Mesendoderm (in vitro differentiated cells): ENCODE data around the gene RASA3.

Source experiments
- DNase-seq: peaks from one replicate; pipeline ENCODE4 v3.0.0; 2013
- H2AK5ac ChIP-seq: 2 replicates; pipeline ENCODE4 v1.6.1; 2013; ENCODE audit warnings: low read length, inconsistent platforms
- H2BK120ac ChIP-seq: 2 replicates; pipeline ENCODE4 v1.6.1; 2013; ENCODE audit warnings: low read depth, mild to moderate bottlenecking, low read length, moderate library complexity, mixed read lengths
- H2BK15ac ChIP-seq: replicated peaks from 2 replicates; pipeline ENCODE4 v1.6.1; 2013; ENCODE audit warnings: low read depth, mild to moderate bottlenecking, moderate library complexity
- H2BK5ac ChIP-seq: 2 replicates; pipeline ENCODE4 v1.6.1; 2013; ENCODE audit warnings: low read length, inconsistent platforms
- H3K18ac ChIP-seq: 2 replicates; pipeline ENCODE4 v1.6.1; 2013; ENCODE audit warnings: mild to moderate bottlenecking, low read length, mixed read lengths
- H3K23ac ChIP-seq: one replicate; pipeline ENCODE4 v1.6.1; 2013; ENCODE audit warnings: low read length
- H3K27ac ChIP-seq: 2 replicates; pipeline ENCODE4 v1.5.1; 2013; ENCODE audit warnings: low read depth, mild to moderate bottlenecking, inconsistent platforms, low read length, moderate library complexity
- H3K27me3 ChIP-seq: 2 replicates; pipeline ENCODE4 v1.6.1; 2013; ENCODE audit warnings: low read length, control low read depth, mild to moderate bottlenecking, inconsistent platforms; ENCODE audit not compliant: insufficient read depth, poor library complexity
- H3K36me3 ChIP-seq: 2 replicates; pipeline ENCODE4 v1.6.1; 2013; ENCODE audit warnings: low read length, inconsistent platforms; ENCODE audit not compliant: control insufficient read depth, insufficient read depth
- H3K4ac ChIP-seq: one replicate; pipeline ENCODE4 v1.6.1; 2013; ENCODE audit warnings: low read depth, mild to moderate bottlenecking, low read length, moderate library complexity
- H3K4me1 ChIP-seq: 2 replicates; pipeline ENCODE4 v1.6.1; 2013; ENCODE audit warnings: low read depth, low read length, inconsistent platforms; ENCODE audit not compliant: control insufficient read depth
- H3K4me2 ChIP-seq: 2 replicates; pipeline ENCODE4 v1.6.1; 2013; ENCODE audit warnings: low read length
- H3K4me3 ChIP-seq: 2 replicates; pipeline ENCODE4 v1.5.1; 2013; ENCODE audit warnings: mild to moderate bottlenecking, low read length
- H3K56ac ChIP-seq: one replicate; pipeline ENCODE4 v1.6.1; 2013; ENCODE audit warnings: low read length
- H3K79me1 ChIP-seq: 2 replicates; pipeline ENCODE4 v1.6.1; 2013; ENCODE audit warnings: low read length, inconsistent platforms
- H3K79me2 ChIP-seq: 2 replicates; pipeline ENCODE4 v1.6.1; 2013; ENCODE audit warnings: mild to moderate bottlenecking, low read length; ENCODE audit not compliant: control insufficient read depth, insufficient read depth
- H3K9ac ChIP-seq: 2 replicates; pipeline ENCODE4 v1.6.1; 2013; ENCODE audit warnings: low read length, inconsistent platforms
- H4K5ac ChIP-seq: one replicate; pipeline ENCODE4 v1.6.1; 2013; ENCODE audit warnings: low read length
- H4K8ac ChIP-seq: one replicate; pipeline ENCODE4 v1.6.1; 2013; ENCODE audit warnings: low read depth, mild to moderate bottlenecking, control low read depth, low read length, moderate library complexity
- WGBS: extraction: QIAGEN DNeasy Blood & Tissue Kit; methylation state at CpG from one replicate; pipeline ENCODE4 v1.1.7; 2013; ENCODE audit warnings: low lambda C conversion rate, missing lambda C conversion rate; ENCODE audit not compliant: insufficient coverage; ENCODE audit errors: extremely low coverage; 5-methylcytosine and 5-hydroxymethylcytosine counted together

RASA3 gene

DNA sequence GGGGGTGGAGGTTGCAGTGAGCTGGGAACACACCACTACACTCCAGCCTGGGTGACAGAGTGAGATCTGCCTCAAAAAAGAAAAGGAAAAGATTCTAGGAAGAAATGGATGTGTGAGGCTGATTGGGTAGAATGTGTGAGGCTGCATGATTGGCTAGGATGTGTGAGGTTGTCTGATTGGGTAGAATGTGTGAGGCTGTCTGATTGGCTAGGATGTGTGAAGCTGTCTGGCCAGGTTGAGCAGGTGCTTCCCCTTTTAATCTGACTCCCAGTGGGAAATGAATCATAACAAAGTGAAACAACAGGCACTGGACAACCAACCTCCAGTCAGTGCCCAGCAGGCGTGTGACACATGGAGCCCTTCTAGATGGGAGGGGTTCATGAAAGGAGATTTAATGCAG lies 173.2 kb downstream of the RASA3 start:
- Histone ChIP-seq H2AK5ac (no peak overlapping the region), H2BK120ac (no peak overlapping the region), H4K5ac (no peak overlapping the region), H2BK15ac (no peak overlapping the region), H3K4me3 (peak overlapping the region; percentile 23), H3K27me3 (no peaks in the 10 kb centered on the region), H3K79me2 (no peaks in the 10 kb centered on the region), H3K4ac (no peak overlapping the region), H3K27ac (no peak overlapping the region), H3K4me2 (no peak overlapping the region), H3K79me1 (no peaks in the 10 kb centered on the region), H3K18ac (no peak overlapping the region), H3K23ac (no peak overlapping the region), H3K36me3 (no peaks in the 10 kb centered on the region), H4K8ac (no peak overlapping the region), H3K4me1 (no peaks in the 10 kb centered on the region), H3K9ac (no peak overlapping the region), H3K56ac (no peak overlapping the region), H2BK5ac (no peak overlapping the region)
- WGBS = no CpG with 5 or more reads among the region's 1 CpG
- no peak for DNase-seq

DNA sequence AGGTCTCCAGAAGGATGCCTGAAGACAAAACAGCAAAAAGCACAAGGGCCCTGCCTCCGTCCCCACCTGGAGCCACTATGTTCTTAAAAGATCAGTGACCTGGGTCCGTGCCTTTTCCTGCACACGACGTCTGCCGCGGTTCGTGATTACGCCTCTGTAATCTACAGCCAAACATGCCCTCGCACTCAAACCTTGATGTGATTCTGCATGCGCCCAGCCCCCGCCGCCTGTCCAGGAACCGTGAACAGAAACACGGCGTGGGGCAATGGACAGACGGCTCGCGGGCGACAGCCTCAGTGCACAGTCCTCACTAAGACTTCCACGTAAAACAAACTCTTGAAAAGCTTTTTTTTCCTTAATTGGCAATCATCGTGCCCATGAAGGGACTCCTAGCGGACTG lies 174.1 kb downstream of the RASA3 start:
- no peak overlapping the region for H2BK15ac ChIP-seq
- H4K5ac ChIP-seq = no peak overlapping the region
- H3K9ac ChIP-seq = no peak overlapping the region
- no peak overlapping the region for H3K56ac ChIP-seq
- no peak overlapping the region for H2AK5ac ChIP-seq
- no peaks in the 10 kb centered on the region for H3K4me1 ChIP-seq
- H3K4me3 ChIP-seq = no peak overlapping the region
- H3K23ac ChIP-seq = no peak overlapping the region
- H3K4me2 ChIP-seq = no peak overlapping the region
- no peak overlapping the region for H2BK5ac ChIP-seq
- no peaks in the 10 kb centered on the region for H3K27me3 ChIP-seq
- H3K79me2 ChIP-seq = no peaks in the 10 kb centered on the region
- H2BK120ac ChIP-seq = no peak overlapping the region
- no peak overlapping the region for H3K4ac ChIP-seq
- H4K8ac ChIP-seq = no peak overlapping the region
- no peak for DNase-seq
- H3K79me1 ChIP-seq = no peaks in the 10 kb centered on the region
- H3K18ac ChIP-seq = no peak overlapping the region
- H3K36me3 ChIP-seq = no peaks in the 10 kb centered on the region
- WGBS = no CpG with 5 or more reads among the region's 22 CpGs
- H3K27ac ChIP-seq = no peak overlapping the region

DNA sequence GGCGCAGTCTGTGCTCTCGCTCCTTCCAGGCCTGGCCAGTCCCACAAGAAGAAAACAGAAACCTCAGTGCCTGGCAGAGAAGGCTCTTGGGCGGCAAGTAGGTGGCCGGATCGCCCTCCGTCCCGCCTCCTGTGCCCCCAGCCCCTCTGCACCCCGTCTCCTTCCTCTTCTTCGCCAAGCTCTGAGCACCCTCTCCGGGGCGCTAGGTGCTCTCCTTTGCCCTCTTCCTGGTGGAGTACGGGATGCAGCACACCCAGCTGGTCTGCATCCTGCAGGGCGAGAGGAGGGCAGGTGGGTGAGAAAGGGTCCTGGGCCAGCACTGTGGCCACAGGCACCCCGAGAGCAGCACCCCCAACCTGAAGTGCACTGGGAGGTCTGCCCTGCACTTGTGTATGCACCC lies 175.9 kb downstream of the RASA3 start:
- H2BK120ac ChIP-seq = no peak overlapping the region
- H3K79me1 ChIP-seq = no peaks in the 10 kb centered on the region
- whole genome bisulfite sequencing = no CpG with 5 or more reads among the region's 14 CpGs
- H3K27ac ChIP-seq = no peak overlapping the region
- no peak overlapping the region for H3K4me2 ChIP-seq
- no peaks in the 10 kb centered on the region for H3K4me1 ChIP-seq
- H3K36me3 ChIP-seq = no peaks in the 10 kb centered on the region
- H3K18ac ChIP-seq = no peak overlapping the region
- H3K4ac ChIP-seq = no peak overlapping the region
- H3K9ac ChIP-seq = no peak overlapping the region
- no peak for DNase-seq
- no peak overlapping the region for H3K56ac ChIP-seq
- H3K79me2 ChIP-seq = no peaks in the 10 kb centered on the region
- no peak overlapping the region for H2BK15ac ChIP-seq
- no peak overlapping the region for H4K5ac ChIP-seq
- no peak overlapping the region for H4K8ac ChIP-seq
- H2BK5ac ChIP-seq = no peak overlapping the region
- no peaks in the 10 kb centered on the region for H3K27me3 ChIP-seq
- no peak overlapping the region for H3K4me3 ChIP-seq
- H3K23ac ChIP-seq = no peak overlapping the region
- H2AK5ac ChIP-seq = no peak overlapping the region

DNA sequence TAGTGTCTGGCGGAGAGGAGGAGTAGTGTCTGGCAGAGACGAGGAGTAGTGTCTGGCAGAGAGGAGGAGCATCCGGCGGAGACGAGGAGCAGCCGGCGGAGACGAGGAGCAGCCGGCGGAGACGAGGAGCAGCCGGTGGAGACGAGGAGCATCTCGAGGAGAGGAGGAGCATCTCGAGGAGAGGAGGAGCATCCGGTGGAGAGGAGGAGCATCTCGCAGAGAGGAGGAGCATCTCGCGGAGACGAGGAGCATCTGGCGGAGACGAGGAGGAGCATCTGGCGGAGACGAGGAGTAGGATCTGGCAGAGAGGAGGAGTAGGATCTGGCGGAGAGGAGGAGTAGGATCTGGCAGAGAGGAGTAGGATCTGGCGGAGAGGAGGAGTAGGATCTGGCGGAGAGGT lies 176.7 kb downstream of the RASA3 start:
- no peak overlapping the region for H3K23ac ChIP-seq
- no peak overlapping the region for H2BK15ac ChIP-seq
- H3K9ac ChIP-seq = no peak overlapping the region
- H3K4ac ChIP-seq = no peak overlapping the region
- H3K79me1 ChIP-seq = no peaks in the 10 kb centered on the region
- no peak overlapping the region for H3K18ac ChIP-seq
- no peak overlapping the region for H2BK120ac ChIP-seq
- no CpG with 5 or more reads among the region's 27 CpGs for WGBS
- no peaks in the 10 kb centered on the region for H3K4me1 ChIP-seq
- H4K8ac ChIP-seq = no peak overlapping the region
- H3K27me3 ChIP-seq = no peaks in the 10 kb centered on the region
- H2AK5ac ChIP-seq = no peak overlapping the region
- no peak overlapping the region for H3K4me2 ChIP-seq
- H4K5ac ChIP-seq = no peak overlapping the region
- no peak overlapping the region for H2BK5ac ChIP-seq
- no peak overlapping the region for H3K4me3 ChIP-seq
- no peak overlapping the region for H3K27ac ChIP-seq
- H3K79me2 ChIP-seq = no peaks in the 10 kb centered on the region
- H3K56ac ChIP-seq = no peak overlapping the region
- no peaks in the 10 kb centered on the region for H3K36me3 ChIP-seq
- DNase-seq = no peak

DNA sequence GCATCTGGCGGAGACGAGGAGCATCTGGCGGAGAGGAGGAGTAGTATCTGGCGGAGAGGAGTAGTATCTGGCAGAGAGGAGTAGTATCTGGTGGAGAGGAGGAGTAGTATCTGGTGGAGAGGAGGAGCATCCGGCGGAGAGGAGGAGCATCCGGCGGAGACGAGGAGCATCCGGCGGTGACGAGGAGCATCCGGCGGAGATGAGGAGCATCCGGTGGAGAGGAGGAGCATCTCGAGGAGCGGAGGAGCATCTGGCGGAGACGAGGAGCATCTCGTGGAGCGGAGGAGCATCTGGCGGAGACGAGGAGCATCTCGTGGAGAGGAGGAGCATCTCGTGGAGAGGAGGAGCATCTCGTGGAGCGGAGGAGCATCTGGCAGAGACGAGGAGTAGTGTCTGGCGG lies 177.2 kb downstream of the RASA3 start:
- H3K27ac ChIP-seq = no peak overlapping the region
- no peak overlapping the region for H2BK120ac ChIP-seq
- no peak overlapping the region for H2BK15ac ChIP-seq
- H4K5ac ChIP-seq = no peak overlapping the region
- H3K9ac ChIP-seq = no peak overlapping the region
- no peaks in the 10 kb centered on the region for H3K36me3 ChIP-seq
- H3K4me2 ChIP-seq = no peak overlapping the region
- H3K4ac ChIP-seq = no peak overlapping the region
- H3K18ac ChIP-seq = no peak overlapping the region
- H2BK5ac ChIP-seq = no peak overlapping the region
- no peaks in the 10 kb centered on the region for H3K79me2 ChIP-seq
- no peak overlapping the region for H3K4me3 ChIP-seq
- no peak overlapping the region for H3K56ac ChIP-seq
- DNase-seq = no peak
- H3K27me3 ChIP-seq = no peaks in the 10 kb centered on the region
- no CpG with 5 or more reads among the region's 29 CpGs for WGBS
- no peaks in the 10 kb centered on the region for H3K79me1 ChIP-seq
- no peak overlapping the region for H4K8ac ChIP-seq
- no peak overlapping the region for H3K23ac ChIP-seq
- H3K4me1 ChIP-seq = no peaks in the 10 kb centered on the region
- no peak overlapping the region for H2AK5ac ChIP-seq

DNA sequence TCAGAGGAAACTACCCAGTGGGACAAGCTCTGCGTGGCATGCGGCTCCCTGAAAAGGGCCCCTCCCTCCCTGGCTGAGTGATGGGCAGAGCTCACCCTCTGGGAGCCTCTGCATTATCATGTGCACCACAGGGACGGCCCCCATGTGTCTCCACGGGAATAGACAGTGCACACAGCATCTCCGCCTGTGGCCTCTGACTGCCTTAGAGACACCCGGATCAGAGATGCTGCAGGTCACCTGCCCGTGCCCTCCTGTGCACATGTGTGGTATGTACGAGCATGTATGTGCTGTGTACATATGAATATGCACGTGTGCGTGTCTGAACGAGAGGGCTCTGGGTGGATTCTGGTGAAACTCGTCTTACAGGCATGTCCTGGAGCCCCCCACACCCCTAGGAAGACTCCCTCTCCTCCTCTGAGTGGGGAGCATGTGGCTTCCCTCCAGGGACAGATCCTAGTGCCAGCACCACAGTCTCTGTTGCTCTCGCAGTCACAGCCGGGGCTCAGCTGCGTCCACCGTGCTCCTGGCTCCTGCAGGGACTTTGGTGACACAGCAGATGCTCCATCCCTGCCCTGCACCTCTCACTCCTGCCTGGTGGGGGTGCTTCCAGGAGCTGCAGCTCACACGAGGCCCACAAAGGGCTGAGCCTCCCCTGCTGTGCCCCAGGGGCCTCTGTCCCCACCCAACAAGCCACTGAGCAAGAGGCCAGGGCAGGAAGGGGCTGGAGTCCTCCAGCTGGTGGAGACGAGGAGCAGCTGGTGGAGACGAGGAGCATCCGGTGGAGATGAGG lies 178.2 kb downstream of the RASA3 start:
- no peak overlapping the region for H3K56ac ChIP-seq
- no peak overlapping the region for H2BK5ac ChIP-seq
- no peak for DNase-seq
- H3K4me3 ChIP-seq = no peak overlapping the region
- no peak overlapping the region for H3K23ac ChIP-seq
- no peak overlapping the region for H2BK120ac ChIP-seq
- no peak overlapping the region for H2BK15ac ChIP-seq
- no peaks in the 10 kb centered on the region for H3K79me2 ChIP-seq
- no peak overlapping the region for H3K9ac ChIP-seq
- H4K8ac ChIP-seq = no peak overlapping the region
- no peak overlapping the region for H3K27ac ChIP-seq
- H3K36me3 ChIP-seq = no peaks in the 10 kb centered on the region
- H2AK5ac ChIP-seq = no peak overlapping the region
- H3K4me2 ChIP-seq = no peak overlapping the region
- no peak overlapping the region for H3K18ac ChIP-seq
- H3K79me1 ChIP-seq = no peaks in the 10 kb centered on the region
- no peak overlapping the region for H4K5ac ChIP-seq
- no peaks in the 10 kb centered on the region for H3K27me3 ChIP-seq
- no peaks in the 10 kb centered on the region for H3K4me1 ChIP-seq
- no CpG with 5 or more reads among the region's 20 CpGs for WGBS
- no peak overlapping the region for H3K4ac ChIP-seq
